HepG2 (cell line): ENCODE measurements around the gene DPAGT1. TPM values are rescaled to one million over a fixed set of nuclear protein-coding genes. Genes with fewer than 3 reads are reported as not detected.

Experiments
- ADNP ChIP-seq: sonication (generic); formaldehyde crosslinking; IDR thresholded peaks from 2 replicates; pipeline ENCODE4 v1.4.0; 2020; ENCODE audit warnings: missing genetic modification reagents
- DR1 ChIP-seq: sonication (generic); formaldehyde crosslinking; IDR thresholded peaks from 2 replicates; pipeline ENCODE4 v1.8.0; 2021; ENCODE audit warnings: mild to moderate bottlenecking, missing genetic modification reagents, inconsistent platforms
- PRMT3 ChIP-seq: sonication (generic); formaldehyde crosslinking; IDR thresholded peaks from 2 replicates; pipeline ENCODE4 v1.8.1; 2022; ENCODE audit warnings: low read depth, mild to moderate bottlenecking, moderate library complexity, missing genetic modification reagents, borderline replicate concordance
- RAD51 ChIP-seq: fragments of 450-650 bp; IDR thresholded peaks from 2 replicates; pipeline ENCODE4 v1.6.1; 2016; ENCODE audit warnings: borderline replicate concordance
- SNAPC2 ChIP-seq: sonication (generic); formaldehyde crosslinking; IDR thresholded peaks from 2 replicates; pipeline ENCODE4 v1.8.1; 2022; ENCODE audit warnings: mild to moderate bottlenecking, missing genetic modification reagents
- TARDBP ChIP-seq: sonication (generic); formaldehyde crosslinking; IDR thresholded peaks from 2 replicates; pipeline ENCODE4 v1.8.0; 2022; ENCODE audit warnings: mild to moderate bottlenecking, missing genetic modification reagents
- TCF7 ChIP-seq: sonication (generic); IDR thresholded peaks from 2 replicates; pipeline ENCODE4 v1.6.1; 2016; ENCODE audit warnings: antibody characterized with exemption, low read depth
- ZHX2 ChIP-seq, 2 experiments: sonication (generic) in 1 of 2; formaldehyde crosslinking in 1 of 2; IDR thresholded peaks; 2 replicates each; pipeline versions ENCODE4 v1.6.1 to v1.9.0; 2014 to 2022; ENCODE audit warnings: antibody characterized with exemption in 1 of 2, borderline replicate concordance in 1 of 2, inconsistent platforms in 1 of 2, low read depth in 1 of 2, missing genetic modification reagents in 1 of 2
- ZNF142 ChIP-seq: sonication (generic); formaldehyde crosslinking; IDR thresholded peaks from 2 replicates; pipeline ENCODE4 v1.4.0; 2020; ENCODE audit warnings: missing genetic modification reagents
- ZNF20 ChIP-seq: sonication (generic); formaldehyde crosslinking; IDR thresholded peaks from 2 replicates; pipeline ENCODE4 v1.4.0; 2020; ENCODE audit warnings: mild to moderate bottlenecking, moderate library complexity, missing genetic modification reagents
- ZNF616 ChIP-seq: sonication (generic); formaldehyde crosslinking; IDR thresholded peaks from 2 replicates; pipeline ENCODE4 v1.5.0; 2020; ENCODE audit warnings: low read depth, mild to moderate bottlenecking, missing genetic modification reagents
- ZNF878 ChIP-seq: sonication (generic); formaldehyde crosslinking; IDR thresholded peaks from 2 replicates; pipeline ENCODE4 v1.8.1; 2023; ENCODE audit warnings: mild to moderate bottlenecking, missing genetic modification reagents, moderate library complexity
- ZSCAN12 ChIP-seq: sonication (generic); formaldehyde crosslinking; IDR thresholded peaks from 2 replicates; pipeline ENCODE4 v1.9.0; 2021; ENCODE audit warnings: mild to moderate bottlenecking, missing genetic modification reagents
- polyA plus RNA-seq, 8 experiments: library from polyadenylated mRNA; depleted of rRNA in 3 of 8; stranded (reverse) in 7 of 8; unstranded in 1 of 8; fragments of >200 nt; fragmentation: Illumina TruSeq in 4 of 8; extraction: Trizol in 4 of 8; gene quantifications; 2 replicates each; pipeline versions ENCODE4 v1.2.1 to v1.2.3, GENCODE V29; 2011 to 2016; ENCODE audit warnings: low read depth in 4 of 8, missing spikeins in 1 of 8, mixed read lengths in 1 of 8; ENCODE audit not compliant: insufficient read depth in 1 of 8
- total RNA-seq, 5 experiments: library from RNA; depleted of rRNA; stranded (reverse); fragments of >200 nt; fragmentation: Illumina TruSeq; extraction: Trizol; gene quantifications; 2 replicates each; pipeline ENCODE4 v1.2.3, GENCODE V29; 2016; ENCODE audit warnings: low read depth in 1 of 5
- TF ChIP-seq, protein P1 (sequence below): sonication (generic); formaldehyde crosslinking; IDR thresholded peaks from 2 replicates; pipeline ENCODE4 v1.5.0; 2020; ENCODE audit warnings: mild to moderate bottlenecking, missing genetic modification reagents, borderline replicate concordance

The DPAGT1 gene
- total and polyA plus RNA-seq, 2 of the 13 experiments (the other 11 are each of a cell fraction or from before 2014, with no cell fraction given), result 37.6 to 70.7 TPM

- TF ChIP-seq, protein P1, sequence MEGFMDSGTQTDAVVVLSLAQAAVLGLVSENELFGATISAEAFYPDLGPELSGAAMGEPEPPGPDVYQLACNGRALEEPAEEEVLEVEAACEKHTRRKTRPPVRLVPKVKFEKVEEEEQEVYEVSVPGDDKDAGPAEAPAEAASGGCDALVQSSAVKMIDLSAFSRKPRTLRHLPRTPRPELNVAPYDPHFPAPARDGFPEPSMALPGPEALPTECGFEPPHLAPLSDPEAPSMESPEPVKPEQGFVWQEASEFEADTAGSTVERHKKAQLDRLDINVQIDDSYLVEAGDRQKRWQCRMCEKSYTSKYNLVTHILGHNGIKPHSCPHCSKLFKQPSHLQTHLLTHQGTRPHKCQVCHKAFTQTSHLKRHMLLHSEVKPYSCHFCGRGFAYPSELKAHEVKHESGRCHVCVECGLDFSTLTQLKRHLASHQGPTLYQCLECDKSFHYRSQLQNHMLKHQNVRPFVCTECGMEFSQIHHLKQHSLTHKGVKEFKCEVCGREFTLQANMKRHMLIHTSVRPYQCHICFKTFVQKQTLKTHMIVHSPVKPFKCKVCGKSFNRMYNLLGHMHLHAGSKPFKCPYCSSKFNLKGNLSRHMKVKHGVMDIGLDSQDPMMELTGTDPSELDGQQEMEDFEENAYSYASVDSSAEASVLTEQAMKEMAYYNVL (CRISPR knock-in tag), result no peak; the same call in 1 of the 2 replicates
- TF ChIP-seq PRMT3 (CRISPR knock-in tag), result no peak
- TF ChIP-seq ZHX2 (IDR thresholded peaks at IDR 0.05; ENCODE audit: low read depth), result 0 out of 2 replicates have a peak, but pooled peaks have one; percentile 14
- TF ChIP-seq ZHX2 (CRISPR knock-in tag; IDR thresholded peaks at IDR 0.05; ENCODE audit: borderline replicate concordance), result no peak
- peak; percentile 49; the same call in 1 of the 2 replicates for TF ChIP-seq TCF7
- TF ChIP-seq DR1, result no peak
- no peak for TF ChIP-seq ADNP (CRISPR knock-in tag)
- TF ChIP-seq ZNF142, result no peak
- no peak for TF ChIP-seq RAD51
- TF ChIP-seq ZNF878 (CRISPR knock-in tag), result no peak
- no peak for TF ChIP-seq ZNF616 (CRISPR knock-in tag)
- TF ChIP-seq ZSCAN12 (CRISPR knock-in tag), result no peak
- TF ChIP-seq TARDBP, result peak; percentile 33; the same call in 1 of the 2 replicates
- TF ChIP-seq ZNF20 (CRISPR knock-in tag), result no peak
- no peak for TF ChIP-seq SNAPC2
Observed at GRCh38 chr11:119106564-119107537, 5.2 kb upstream of the DPAGT1 start, which contains the start of gene C2CD2L (continued).
